GM19025 (cell line): Measurements from ENCODE around the gene BLTP1.

Experiments used
- ATAC-seq: cut with Tn5 transposase; IDR thresholded peaks from one replicate; pipeline ENCODE4 v1.9.1; 2021; ENCODE audit warnings: mild to moderate bottlenecking, low read depth, moderate library complexity; ENCODE audit not compliant: unreplicated experiment

BLTP1 gene

GRCh38 chr4:122163767-122164166, 11.6 kb downstream of the BLTP1 start:
- no peak for ATAC-seq

GRCh38 chr4:122167369-122167768, 15.2 kb downstream of the BLTP1 start:
- no peak for ATAC-seq

- ATAC-seq: no peak
These were observed 18.6 kb downstream of the BLTP1 start for GRCh38 chr4:122170775-122171174.

- ATAC-seq: no peak
These were observed 19.2 kb downstream of the BLTP1 start for GRCh38 chr4:122171323-122171722.

- no peak for ATAC-seq
These were observed 20.1 kb downstream of the BLTP1 start for GRCh38 chr4:122172266-122172665.

GRCh38 chr4:122178961-122179360, 26.8 kb downstream of the BLTP1 start:
- no peak for ATAC-seq

- no peak for ATAC-seq
These were observed 43.6 kb downstream of the BLTP1 start for GRCh38 chr4:122195718-122196117.
